ENCODE data around the gene TNFRSF1B. TPM values are rescaled to one million over a fixed set of nuclear protein-coding genes. Genes with fewer than 3 reads are reported as not detected.

TNFRSF1B gene
- polyA plus RNA-seq, 3 donors = 436 to 761 (median 450) TPM

DNA sequence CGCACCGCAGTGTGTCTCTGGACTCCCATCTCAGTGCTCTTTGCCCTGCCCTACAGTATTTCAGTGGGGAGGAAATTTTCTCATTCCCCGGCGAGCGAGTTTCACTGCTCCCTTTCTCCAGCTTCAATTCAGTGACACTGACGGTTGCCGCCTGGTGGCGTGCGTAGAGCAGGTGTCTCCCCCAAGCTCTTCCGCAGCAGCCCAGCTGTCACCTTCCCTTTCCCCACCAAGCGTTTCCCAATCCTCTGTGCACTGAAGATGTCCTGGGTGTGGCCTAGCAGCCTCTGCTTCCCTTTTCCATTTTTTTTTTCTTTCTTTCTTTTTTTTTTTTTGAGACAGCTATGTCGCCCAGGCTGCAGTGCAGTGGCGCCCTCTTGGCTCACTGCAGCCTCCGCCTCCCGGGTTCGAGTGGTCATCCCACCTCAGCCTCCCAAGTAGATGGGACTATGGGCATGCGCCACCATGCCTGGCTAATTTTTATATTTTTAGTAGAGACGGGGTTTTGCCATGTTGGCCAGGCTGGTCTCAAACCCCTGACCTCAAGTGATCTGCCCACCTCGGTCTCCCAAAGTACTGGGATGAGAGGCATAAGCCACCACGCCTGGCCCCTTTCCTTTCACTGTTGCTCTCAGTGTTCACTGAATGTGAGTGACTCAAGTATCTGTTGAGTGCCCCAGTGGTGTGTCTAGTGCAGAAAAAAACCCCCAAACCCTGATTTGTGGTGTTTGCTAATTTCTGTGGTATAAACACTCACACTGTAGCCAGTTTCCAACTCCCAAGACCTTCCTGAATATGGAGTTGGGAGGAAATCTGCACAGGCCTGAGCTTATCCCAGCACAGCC, 30.1 kb downstream of the TNFRSF1B start:
- H3K9ac ChIP-seq (ENCODE audit: insufficient read depth, low read length, poor library complexity, severe bottlenecking) = no peak overlapping the region
- peak overlapping the region; percentile 39 to 50 for H3K4me3 Mint-ChIP-seq
- H3K27ac Mint-ChIP-seq = peak overlapping the region; percentile 85 to 93 (median 88)
- peaks cover 89% of the 10 kb centered on the region for H3K79me2 ChIP-seq (ENCODE audit: insufficient read depth, low read length)
- peaks cover 50% of the 10 kb centered on the region for H3K4me1 Mint-ChIP-seq
- intact Hi-C loops (cut with micrococcal nuclease) = no loop called here
- H3K4me1 ChIP-seq (ENCODE audit: control insufficient read depth in 1 of 2, insufficient read depth in 2 of 2, low read length in 2 of 2) = peaks cover 55 to 58% of the 10 kb centered on the region in 2 donors
- H3K9me3 ChIP-seq (replicated peaks in 1 of 2; ENCODE audit: control insufficient read depth in 1 of 2, insufficient read depth in 1 of 2, low read length in 2 of 2) = no peaks in the 10 kb centered on the region
- H3K27me3 Mint-ChIP-seq (ENCODE audit: low read depth in 3 of 3) = peaks cover 0 to 6% (median 3%) of the 10 kb centered on the region in 3 donors
- peak overlapping the region in 1 of 3 experiments; percentile 25 for H3K4me3 ChIP-seq (replicated peaks in 1 of 3; ENCODE audit: low read depth in 2 of 3, low read length in 3 of 3)
- H3K27me3 ChIP-seq (ENCODE audit: control insufficient read depth in 2 of 2, insufficient read depth in 2 of 2, low read length in 2 of 2) = no peaks in the 10 kb centered on the region
- DNase-seq = peak; percentile 91 to 97 (median 95)
- peaks cover 99% of the 10 kb centered on the region for H4K20me1 ChIP-seq (ENCODE audit: insufficient read depth, low read length)
- peak overlapping the region; percentile 51 for H3K4me2 ChIP-seq (replicated peaks; ENCODE audit: extremely low read depth, low read length, poor library complexity, severe bottlenecking)
- TF ChIP-seq, protein P1, sequence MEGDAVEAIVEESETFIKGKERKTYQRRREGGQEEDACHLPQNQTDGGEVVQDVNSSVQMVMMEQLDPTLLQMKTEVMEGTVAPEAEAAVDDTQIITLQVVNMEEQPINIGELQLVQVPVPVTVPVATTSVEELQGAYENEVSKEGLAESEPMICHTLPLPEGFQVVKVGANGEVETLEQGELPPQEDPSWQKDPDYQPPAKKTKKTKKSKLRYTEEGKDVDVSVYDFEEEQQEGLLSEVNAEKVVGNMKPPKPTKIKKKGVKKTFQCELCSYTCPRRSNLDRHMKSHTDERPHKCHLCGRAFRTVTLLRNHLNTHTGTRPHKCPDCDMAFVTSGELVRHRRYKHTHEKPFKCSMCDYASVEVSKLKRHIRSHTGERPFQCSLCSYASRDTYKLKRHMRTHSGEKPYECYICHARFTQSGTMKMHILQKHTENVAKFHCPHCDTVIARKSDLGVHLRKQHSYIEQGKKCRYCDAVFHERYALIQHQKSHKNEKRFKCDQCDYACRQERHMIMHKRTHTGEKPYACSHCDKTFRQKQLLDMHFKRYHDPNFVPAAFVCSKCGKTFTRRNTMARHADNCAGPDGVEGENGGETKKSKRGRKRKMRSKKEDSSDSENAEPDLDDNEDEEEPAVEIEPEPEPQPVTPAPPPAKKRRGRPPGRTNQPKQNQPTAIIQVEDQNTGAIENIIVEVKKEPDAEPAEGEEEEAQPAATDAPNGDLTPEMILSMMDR (IDR thresholded peaks at IDR 0.05) = peak; percentile 75
- H3K36me3 Mint-ChIP-seq = peaks cover 87 to 96% of the 10 kb centered on the region in 2 donors
- H3K9me3 Mint-ChIP-seq = no peaks in the 10 kb centered on the region
- H3K36me3 ChIP-seq (replicated peaks in 1 of 2; ENCODE audit: control insufficient read depth in 1 of 2, insufficient read depth in 2 of 2, low read length in 2 of 2) = peaks cover 89 to 91% of the 10 kb centered on the region in 2 donors
- no peak overlapping the region for H2AFZ ChIP-seq (ENCODE audit: insufficient read depth, low read depth, low read length, poor library complexity, severe bottlenecking)
- 0% methylated on average over 6 of the region's 20 CpGs for WGBS (ENCODE audit: insufficient coverage)
- peak overlapping the region; percentile 76 to 83 for H3K27ac ChIP-seq (ENCODE audit: low read depth in 1 of 2, low read length in 2 of 2)

DNA sequence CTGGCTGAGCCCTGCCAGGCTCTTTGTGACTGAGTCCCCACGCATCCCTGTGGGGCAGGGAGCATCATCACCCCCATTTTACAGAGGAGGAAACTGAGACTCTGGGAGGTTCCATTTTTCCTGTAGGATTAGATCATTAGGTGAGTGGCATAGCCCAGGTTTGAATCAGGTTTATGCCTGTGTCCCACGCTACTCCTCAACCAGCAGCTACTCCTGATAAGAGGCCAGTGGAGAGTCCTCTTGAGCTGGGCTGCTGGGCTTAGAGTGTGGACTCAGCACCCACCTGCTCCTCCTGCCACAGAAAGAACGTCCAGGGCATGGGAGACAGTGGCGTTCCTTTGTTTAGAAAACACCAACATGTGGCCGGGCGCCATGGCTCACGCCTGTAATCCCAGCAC, 30.7 kb downstream of the TNFRSF1B start:
- peaks cover 0 to 6% (median 3%) of the 10 kb centered on the region in 3 donors for H3K27me3 Mint-ChIP-seq (ENCODE audit: low read depth in 3 of 3)
- H2AFZ ChIP-seq (ENCODE audit: insufficient read depth, low read depth, low read length, poor library complexity, severe bottlenecking) = no peak overlapping the region
- H3K27me3 ChIP-seq (ENCODE audit: control insufficient read depth in 2 of 2, insufficient read depth in 2 of 2, low read length in 2 of 2) = no peaks in the 10 kb centered on the region
- no peak overlapping the region for H3K9ac ChIP-seq (ENCODE audit: insufficient read depth, low read length, poor library complexity, severe bottlenecking)
- peaks cover 49 to 52% of the 10 kb centered on the region in 2 donors for H3K4me1 ChIP-seq (ENCODE audit: control insufficient read depth in 1 of 2, insufficient read depth in 2 of 2, low read length in 2 of 2)
- no peak overlapping the region for H3K4me3 Mint-ChIP-seq
- peaks cover 99% of the 10 kb centered on the region for H4K20me1 ChIP-seq (ENCODE audit: insufficient read depth, low read length)
- no peak overlapping the region for H3K4me2 ChIP-seq (replicated peaks; ENCODE audit: extremely low read depth, low read length, poor library complexity, severe bottlenecking)
- peaks cover 83% of the 10 kb centered on the region for H3K79me2 ChIP-seq (ENCODE audit: insufficient read depth, low read length)
- peaks cover 47% of the 10 kb centered on the region for H3K4me1 Mint-ChIP-seq
- intact Hi-C loops (cut with micrococcal nuclease) = no loop called here
- H3K27ac Mint-ChIP-seq = peak overlapping the region in 5 of 7 donors; percentile 85 to 93 (median 87)
- no peaks in the 10 kb centered on the region for H3K9me3 Mint-ChIP-seq
- H3K36me3 Mint-ChIP-seq = peaks cover 86 to 96% of the 10 kb centered on the region in 2 donors
- H3K9me3 ChIP-seq (replicated peaks in 1 of 2; ENCODE audit: control insufficient read depth in 1 of 2, insufficient read depth in 1 of 2, low read length in 2 of 2) = no peaks in the 10 kb centered on the region
- 100% methylated on average over 1 of the region's 7 CpGs for WGBS (ENCODE audit: insufficient coverage)
- TF ChIP-seq, protein P1 (IDR thresholded peaks at IDR 0.05) = no peak
- H3K4me3 ChIP-seq (replicated peaks in 1 of 3; ENCODE audit: low read depth in 2 of 3, low read length in 3 of 3) = no peak overlapping the region
- H3K27ac ChIP-seq (ENCODE audit: low read depth in 1 of 2, low read length in 2 of 2) = peak overlapping the region; percentile 12 to 83
- H3K36me3 ChIP-seq (replicated peaks in 1 of 2; ENCODE audit: control insufficient read depth in 1 of 2, insufficient read depth in 2 of 2, low read length in 2 of 2) = peaks cover 89 to 91% of the 10 kb centered on the region in 2 donors
- no peak for DNase-seq
